K562 (cell line): ENCODE measurements around the gene CUEDC2. TPM values are rescaled to one million over a fixed set of nuclear protein-coding genes. Genes with fewer than 3 reads are reported as not detected.
A peak's percentile ranks its signal among the peaks of the same experiment; 100 is the strongest.

Experiments used
- ATF4 ChIP-seq: fragments of 450-650 bp; formaldehyde crosslinking; IDR thresholded peaks from 2 replicates; pipeline ENCODE4 v1.4.0; 2022; ENCODE audit warnings: mild to moderate bottlenecking, moderate library complexity
- ATF7 ChIP-seq: fragments of 450-650 bp; IDR thresholded peaks from 2 replicates; pipeline ENCODE4 v1.7.1; 2014; ENCODE audit warnings: mild to moderate bottlenecking, moderate library complexity
- CEBPG ChIP-seq, 3 experiments: fragments of 200-800 bp in 1 of 3; sonication (Bioruptor generic) in 1 of 3; sonication (generic) in 1 of 3; formaldehyde crosslinking in 1 of 3; IDR thresholded peaks in 2 of 3; conservative IDR thresholded peaks in 1 of 3; 2 replicates each; pipeline versions ENCODE4 v1.6.1 to v1.8.0; 2016 to 2022; ENCODE audit warnings: missing compliant biosample characterization in 2 of 3, missing genetic modification characterization in 2 of 3, mild to moderate bottlenecking in 1 of 3, missing genetic modification reagents in 1 of 3
- HIVEP1 ChIP-seq: fragments of 250-450 bp; sonication (Bioruptor Pico); IDR thresholded peaks from 2 replicates; pipeline ENCODE4 v1.4.0; 2020; ENCODE audit warnings: mild to moderate bottlenecking
- KLF13 ChIP-seq: fragments of 450-650 bp; IDR thresholded peaks from 2 replicates; pipeline ENCODE4 v1.6.1; 2016; ENCODE audit warnings: missing genetic modification characterization, low read depth, mild to moderate bottlenecking, missing compliant biosample characterization, moderate library complexity, borderline replicate concordance
- L3MBTL2 ChIP-seq: fragments of 450-650 bp; IDR thresholded peaks from 2 replicates; pipeline ENCODE4 v1.6.1; 2016; ENCODE audit warnings: mild to moderate bottlenecking, moderate library complexity
- NR1H2 ChIP-seq: sonication (generic); formaldehyde crosslinking; IDR thresholded peaks from 2 replicates; pipeline ENCODE4 v1.4.0; 2020; ENCODE audit warnings: mild to moderate bottlenecking, missing genetic modification reagents
- NR4A1 ChIP-seq, 2 experiments: fragments of 250-450 bp in 1 of 2; fragments of 450-650 bp in 1 of 2; sonication (Bioruptor Pico) in 1 of 2; IDR thresholded peaks; 2 replicates each; pipeline versions ENCODE4 v1.4.0 to v1.6.1; 2016 to 2020; ENCODE audit warnings: mild to moderate bottlenecking in 2 of 2, missing compliant biosample characterization in 1 of 2, missing genetic modification characterization in 1 of 2, moderate library complexity in 1 of 2
- RAD51 ChIP-seq: fragments of 450-650 bp; IDR thresholded peaks from 2 replicates; pipeline ENCODE4 v1.7.1; 2016; ENCODE audit warnings: low read depth, mild to moderate bottlenecking, borderline replicate concordance
- SAFB2 ChIP-seq: fragments of 200-400 bp; formaldehyde crosslinking; IDR thresholded peaks from 2 replicates; pipeline ENCODE4 v1.6.1; 2018; ENCODE audit warnings: borderline replicate concordance, low read length, low read depth, moderate library complexity; ENCODE audit not compliant: severe bottlenecking
- ZEB2 ChIP-seq: fragments of 450-650 bp; IDR thresholded peaks from 2 replicates; pipeline ENCODE4 v1.6.1; 2016
- ZNF263 ChIP-seq: sonication (generic); formaldehyde crosslinking; IDR thresholded peaks from 2 replicates; pipeline ENCODE4 v1.8.0; 2022; ENCODE audit warnings: mild to moderate bottlenecking, missing genetic modification reagents, borderline replicate concordance
- ZNF561 ChIP-seq: fragments of 450-650 bp; formaldehyde crosslinking; conservative IDR thresholded peaks from 2 replicates; pipeline ENCODE4 v1.4.0; 2020; ENCODE audit warnings: mild to moderate bottlenecking, moderate library complexity
- ZSCAN29 ChIP-seq: fragments of 450-650 bp; IDR thresholded peaks from 2 replicates; pipeline ENCODE4 v1.6.1; 2017
- polyA plus RNA-seq, 8 experiments: library from polyadenylated mRNA; depleted of rRNA in 4 of 8; stranded (reverse) in 5 of 8; unstranded in 3 of 8; fragments of >200 nt; fragmentation: Nextera tagmentation in 2 of 8; fragmentation: Illumina TruSeq in 1 of 8; extraction: Ambion mirVana in 2 of 8; extraction: Trizol in 1 of 8; gene quantifications; 2 replicates each; pipeline versions ENCODE4 v1.2.1 to v1.2.3, GENCODE V29; 2011 to 2014; ENCODE audit warnings: inconsistent platforms in 1 of 8, missing spikeins in 1 of 8
- total RNA-seq, 7 experiments: library from RNA; depleted of rRNA in 6 of 7; stranded (reverse); fragments of >200 nt in 6 of 7; fragmentation: Illumina TruSeq in 2 of 7; extraction: Trizol in 2 of 7; gene quantifications; 2 replicates each; pipeline versions ENCODE4 v1.2.1 to v1.2.3, GENCODE V29; 2011 to 2021; ENCODE audit warnings: low replicate concordance in 1 of 7
- TF ChIP-seq, protein P1 (sequence below): sonication (generic); formaldehyde crosslinking; IDR thresholded peaks from 2 replicates; pipeline ENCODE4 v1.8.1; 2023; ENCODE audit warnings: mild to moderate bottlenecking, missing genetic modification reagents

CUEDC2 gene
- total and polyA plus RNA-seq, 9 of the 15 experiments (the other 6 are each of a cell fraction or from before 2014, with no cell fraction given) = 8.5 to 48.9 (median 27.4) TPM

GRCh38 chr10:102422545-102423129 lies 9.7 kb downstream of the CUEDC2 start (continued):
- no peak for TF ChIP-seq ZNF561 (CRISPR knock-in tag)
- no peak for TF ChIP-seq SAFB2
- no peak for TF ChIP-seq KLF13 (tag)
- TF ChIP-seq ZSCAN29 = no peak
- no peak for TF ChIP-seq HIVEP1 (CRISPR knock-in tag)
- peak; percentile 96 for TF ChIP-seq L3MBTL2
- no peak for TF ChIP-seq NR4A1 (CRISPR knock-in tag; IDR thresholded peaks at IDR 0.05)
- no peak for TF ChIP-seq NR4A1 (tag; IDR thresholded peaks at IDR 0.05)
- no peak for TF ChIP-seq RAD51
- TF ChIP-seq ATF7 = peak; percentile 48; the same call in 1 of the 2 replicates
- TF ChIP-seq ZEB2 = no peak
- TF ChIP-seq ATF4 (CRISPR knock-in tag) = no peak
- TF ChIP-seq CEBPG (CRISPR knock-in tag; IDR thresholded peaks at IDR 0.05) = no peak
- TF ChIP-seq CEBPG (tag; conservative IDR thresholded peaks at IDR 0.05 in 1 of 2, IDR thresholded peaks at IDR 0.05 in 1 of 2) = no peak
- no peak for TF ChIP-seq NR1H2
- TF ChIP-seq ZNF263 (CRISPR knock-in tag) = 0 out of 2 replicates have a peak, but pooled peaks have one; percentile 48
- TF ChIP-seq, protein P1, sequence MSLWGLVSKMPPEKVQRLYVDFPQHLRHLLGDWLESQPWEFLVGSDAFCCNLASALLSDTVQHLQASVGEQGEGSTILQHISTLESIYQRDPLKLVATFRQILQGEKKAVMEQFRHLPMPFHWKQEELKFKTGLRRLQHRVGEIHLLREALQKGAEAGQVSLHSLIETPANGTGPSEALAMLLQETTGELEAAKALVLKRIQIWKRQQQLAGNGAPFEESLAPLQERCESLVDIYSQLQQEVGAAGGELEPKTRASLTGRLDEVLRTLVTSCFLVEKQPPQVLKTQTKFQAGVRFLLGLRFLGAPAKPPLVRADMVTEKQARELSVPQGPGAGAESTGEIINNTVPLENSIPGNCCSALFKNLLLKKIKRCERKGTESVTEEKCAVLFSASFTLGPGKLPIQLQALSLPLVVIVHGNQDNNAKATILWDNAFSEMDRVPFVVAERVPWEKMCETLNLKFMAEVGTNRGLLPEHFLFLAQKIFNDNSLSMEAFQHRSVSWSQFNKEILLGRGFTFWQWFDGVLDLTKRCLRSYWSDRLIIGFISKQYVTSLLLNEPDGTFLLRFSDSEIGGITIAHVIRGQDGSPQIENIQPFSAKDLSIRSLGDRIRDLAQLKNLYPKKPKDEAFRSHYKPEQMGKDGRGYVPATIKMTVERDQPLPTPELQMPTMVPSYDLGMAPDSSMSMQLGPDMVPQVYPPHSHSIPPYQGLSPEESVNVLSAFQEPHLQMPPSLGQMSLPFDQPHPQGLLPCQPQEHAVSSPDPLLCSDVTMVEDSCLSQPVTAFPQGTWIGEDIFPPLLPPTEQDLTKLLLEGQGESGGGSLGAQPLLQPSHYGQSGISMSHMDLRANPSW (CRISPR knock-in tag) = no peak
